Measurements from ENCODE around the gene ST8SIA6.

- TF ChIP-seq CTCF (IDR thresholded peaks at IDR 0.05) (no peak), POLR2A (IDR thresholded peaks at IDR 0.05) (no peak)
Observed at GRCh38 chr10:17340144-17340829, 114.1 kb downstream of the ST8SIA6 start.
